Uterus (tissue), 4 donors: ENCODE measurements around the gene OTOGL. TPM values are rescaled to one million over a fixed set of nuclear protein-coding genes. Genes with fewer than 3 reads are reported as not detected.

ENCODE experiments used
- DNase-seq, 2 donors: peaks; one replicate each; pipeline ENCODE4 v3.0.0-alpha.2; 2019 to 2020
- H3K27ac ChIP-seq, 2 donors: fragments of 200-600 bp; sonication (generic); 1 replicate in 1 of 2; 2 replicates in 1 of 2; pipeline ENCODE4 v1.5.1; 2016 to 2018
- H3K27me3 ChIP-seq, 2 donors: fragments of 200-600 bp; sonication (generic); one replicate each; pipeline ENCODE4 v1.5.1; 2018 to 2019; ENCODE audit warnings: control low read depth in 1 of 2
- H3K36me3 ChIP-seq, 2 donors: fragments of 200-600 bp; sonication (generic); one replicate each; pipeline ENCODE4 v1.5.1; 2019; ENCODE audit warnings: control low read depth in 1 of 2
- H3K4me1 ChIP-seq, 2 donors: fragments of 200-600 bp; sonication (generic); one replicate each; pipeline ENCODE4 v1.5.1; 2018 to 2019; ENCODE audit warnings: control low read depth in 1 of 2
- H3K4me3 ChIP-seq, 2 donors: fragments of 200-600 bp; sonication (generic); 1 replicate in 1 of 2; 2 replicates in 1 of 2; pipeline ENCODE4 v1.5.1; 2018 to 2019; ENCODE audit warnings: mild to moderate bottlenecking in 1 of 2
- H3K9me3 ChIP-seq, 2 donors: fragments of 200-600 bp; sonication (generic); one replicate each; pipeline ENCODE4 v1.5.1; 2019; ENCODE audit warnings: control low read depth in 1 of 2
- POLR2A ChIP-seq, 2 donors: fragments of 450-650 bp; IDR thresholded peaks; one replicate each; pipeline ENCODE4 v1.6.1; 2016; ENCODE audit warnings: antibody characterized with exemption in 2 of 2, mild to moderate bottlenecking in 1 of 2, moderate library complexity in 1 of 2
- intact Hi-C: fragments of 100-400 bp; cut with DNase I; formaldehyde crosslinking; loops from one replicate; pipeline ENCODE4 v1.15.1; 2023; ENCODE audit warnings: low total_unique reads
- total RNA-seq, 4 donors: library from RNA; depleted of rRNA in 3 of 4; stranded (reverse); fragments of >200 nt in 3 of 4; gene quantifications; one replicate each; pipeline versions ENCODE4 v1.1.0 to v1.2.4, GENCODE V29; 2014 to 2023
- TF ChIP-seq, protein P1 (sequence below), 4 experiments: fragments of 200-600 bp in 2 of 4; fragments of 450-650 bp in 2 of 4; sonication (generic) in 2 of 4; IDR thresholded peaks; one replicate each; pipeline ENCODE4 v1.5.1; 2016 to 2019; ENCODE audit warnings: antibody characterized with exemption in 4 of 4, mild to moderate bottlenecking in 2 of 4, moderate library complexity in 1 of 4
- donor health status: DM: yes; HTN: yes; CAD: no.

The OTOGL gene
- total RNA-seq, 4 donors from 2014 or later: 0.26 to 1.8 (median 1.2) TPM

DNA sequence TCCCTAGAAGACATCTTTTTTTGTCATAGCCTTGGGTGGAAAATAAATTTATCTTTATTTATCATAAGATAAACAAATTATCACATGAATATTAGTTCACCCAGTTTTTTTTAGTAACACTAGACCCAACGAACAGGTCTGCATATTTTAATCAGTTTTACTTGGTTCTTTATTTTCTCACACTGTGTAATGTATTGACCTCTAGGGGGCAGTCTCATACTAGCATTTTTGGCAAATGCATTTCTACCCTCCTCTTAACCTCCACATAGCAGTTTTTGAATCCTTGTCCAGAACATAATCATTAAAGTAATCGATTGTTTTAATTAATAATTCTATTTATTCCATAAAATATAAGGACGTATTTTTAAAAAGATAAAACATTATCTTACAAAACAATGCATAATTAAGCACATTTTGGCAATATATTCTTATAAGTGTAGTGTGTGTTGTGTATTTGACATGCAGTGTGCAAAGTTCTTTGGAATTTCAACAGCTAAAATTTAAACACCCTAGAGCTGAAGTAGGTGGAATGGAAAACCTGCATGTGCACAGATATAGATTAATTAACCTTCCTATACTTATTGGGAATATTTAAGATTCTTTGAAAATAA is 313.1 kb downstream of the OTOGL start:
- no peak overlapping the region for H3K4me3 ChIP-seq
- intact Hi-C loops: no loop called here
- no peaks in the 10 kb centered on the region for H3K4me1 ChIP-seq
- H3K36me3 ChIP-seq: no peaks in the 10 kb centered on the region
- H3K27ac ChIP-seq: no peak overlapping the region
- no peaks in the 10 kb centered on the region for H3K9me3 ChIP-seq
- no peak for DNase-seq
- TF ChIP-seq POLR2A (IDR thresholded peaks at IDR 0.05): no peak
- TF ChIP-seq, protein P1, sequence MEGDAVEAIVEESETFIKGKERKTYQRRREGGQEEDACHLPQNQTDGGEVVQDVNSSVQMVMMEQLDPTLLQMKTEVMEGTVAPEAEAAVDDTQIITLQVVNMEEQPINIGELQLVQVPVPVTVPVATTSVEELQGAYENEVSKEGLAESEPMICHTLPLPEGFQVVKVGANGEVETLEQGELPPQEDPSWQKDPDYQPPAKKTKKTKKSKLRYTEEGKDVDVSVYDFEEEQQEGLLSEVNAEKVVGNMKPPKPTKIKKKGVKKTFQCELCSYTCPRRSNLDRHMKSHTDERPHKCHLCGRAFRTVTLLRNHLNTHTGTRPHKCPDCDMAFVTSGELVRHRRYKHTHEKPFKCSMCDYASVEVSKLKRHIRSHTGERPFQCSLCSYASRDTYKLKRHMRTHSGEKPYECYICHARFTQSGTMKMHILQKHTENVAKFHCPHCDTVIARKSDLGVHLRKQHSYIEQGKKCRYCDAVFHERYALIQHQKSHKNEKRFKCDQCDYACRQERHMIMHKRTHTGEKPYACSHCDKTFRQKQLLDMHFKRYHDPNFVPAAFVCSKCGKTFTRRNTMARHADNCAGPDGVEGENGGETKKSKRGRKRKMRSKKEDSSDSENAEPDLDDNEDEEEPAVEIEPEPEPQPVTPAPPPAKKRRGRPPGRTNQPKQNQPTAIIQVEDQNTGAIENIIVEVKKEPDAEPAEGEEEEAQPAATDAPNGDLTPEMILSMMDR (IDR thresholded peaks at IDR 0.05): peak; percentile 51 to 71 (median 55)
- no peaks in the 10 kb centered on the region for H3K27me3 ChIP-seq

DNA sequence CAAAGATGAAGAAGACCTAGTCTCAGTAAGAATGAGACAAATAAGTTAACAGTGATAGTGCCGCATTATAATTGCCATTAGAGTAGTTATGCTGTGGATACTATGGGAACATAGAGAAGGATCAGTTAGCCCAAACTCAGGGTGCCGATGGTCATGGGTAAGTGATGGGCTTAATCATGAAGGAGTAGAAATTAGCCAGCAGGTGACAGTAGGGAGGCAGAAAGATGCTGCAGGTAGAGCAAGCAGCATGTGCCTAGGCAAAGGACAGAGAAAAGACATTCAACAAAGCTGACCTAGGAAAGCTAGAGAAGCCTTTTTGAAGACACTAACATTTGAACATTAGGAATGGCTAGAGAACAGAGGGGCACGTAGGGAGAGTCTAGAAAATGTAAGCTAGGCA is 314.1 kb downstream of the OTOGL start:
- no peaks in the 10 kb centered on the region for H3K27me3 ChIP-seq
- no peak overlapping the region for H3K27ac ChIP-seq
- no peaks in the 10 kb centered on the region for H3K9me3 ChIP-seq
- no peaks in the 10 kb centered on the region for H3K36me3 ChIP-seq
- H3K4me3 ChIP-seq: no peak overlapping the region
- intact Hi-C loops: no loop called here
- H3K4me1 ChIP-seq: no peaks in the 10 kb centered on the region
- no peak for DNase-seq
- no peak for TF ChIP-seq POLR2A (IDR thresholded peaks at IDR 0.05)
- TF ChIP-seq, protein P1 (IDR thresholded peaks at IDR 0.05): no peak

DNA sequence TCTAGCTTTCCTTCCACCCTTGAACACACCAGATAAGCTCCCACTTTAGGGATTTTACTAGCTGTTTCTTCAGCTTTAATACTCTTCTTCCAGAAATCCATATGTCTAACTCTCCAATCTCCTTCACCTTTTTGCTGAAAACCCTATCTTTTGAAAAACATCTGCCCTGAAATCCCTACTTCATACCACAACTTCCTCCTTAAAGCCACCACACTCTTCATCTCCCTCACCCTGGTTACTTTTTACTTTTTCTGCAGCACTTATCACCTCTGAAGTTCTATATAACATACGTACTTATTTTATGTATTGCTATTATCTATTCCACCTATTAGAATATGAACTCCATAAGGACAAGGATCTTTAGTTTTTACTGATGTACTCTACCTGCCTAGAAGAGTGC is 316.1 kb downstream of the OTOGL start:
- TF ChIP-seq POLR2A (IDR thresholded peaks at IDR 0.05): no peak
- TF ChIP-seq, protein P1 (IDR thresholded peaks at IDR 0.05): no peak
- intact Hi-C loops: no loop called here

DNA sequence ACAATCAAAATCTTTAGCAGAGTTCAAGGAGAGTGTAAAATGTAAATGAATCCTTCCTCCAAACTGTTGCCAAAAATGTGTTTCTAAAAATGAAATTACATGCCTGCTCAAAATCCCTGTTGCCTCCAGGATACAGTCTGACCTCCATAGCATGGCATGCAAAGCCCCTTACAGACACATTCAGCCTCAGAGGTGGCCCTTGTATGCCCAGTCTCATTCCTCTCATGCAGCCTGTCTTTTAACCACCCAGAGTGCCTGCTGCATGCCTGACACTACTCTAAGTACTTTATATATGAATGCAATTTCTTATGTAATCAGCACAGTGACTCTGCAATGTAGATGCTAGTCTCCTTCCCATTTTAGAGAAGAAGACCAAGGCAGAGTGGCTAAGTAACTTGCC is 320.3 kb downstream of the OTOGL start:
- no peak for DNase-seq
- Histone ChIP-seq H3K27ac (no peak overlapping the region), H3K9me3 (no peaks in the 10 kb centered on the region), H3K4me1 (peaks cover 0 to 3% of the 10 kb centered on the region in 2 donors), H3K36me3 (no peaks in the 10 kb centered on the region), H3K27me3 (no peaks in the 10 kb centered on the region), H3K4me3 (no peak overlapping the region)
- intact Hi-C loops: no loop called here
- TF ChIP-seq POLR2A (IDR thresholded peaks at IDR 0.05): no peak
- TF ChIP-seq, protein P1 (IDR thresholded peaks at IDR 0.05): no peak

More for the DNA sequence above, 316.1 kb downstream of the OTOGL start:
- Histone ChIP-seq H3K9me3 (no peaks in the 10 kb centered on the region), H3K4me1 (peaks cover 0 to 3% of the 10 kb centered on the region in 2 donors), H3K36me3 (no peaks in the 10 kb centered on the region), H3K27ac (no peak overlapping the region), H3K27me3 (no peaks in the 10 kb centered on the region), H3K4me3 (no peak overlapping the region)
- no peak for DNase-seq

DNA sequence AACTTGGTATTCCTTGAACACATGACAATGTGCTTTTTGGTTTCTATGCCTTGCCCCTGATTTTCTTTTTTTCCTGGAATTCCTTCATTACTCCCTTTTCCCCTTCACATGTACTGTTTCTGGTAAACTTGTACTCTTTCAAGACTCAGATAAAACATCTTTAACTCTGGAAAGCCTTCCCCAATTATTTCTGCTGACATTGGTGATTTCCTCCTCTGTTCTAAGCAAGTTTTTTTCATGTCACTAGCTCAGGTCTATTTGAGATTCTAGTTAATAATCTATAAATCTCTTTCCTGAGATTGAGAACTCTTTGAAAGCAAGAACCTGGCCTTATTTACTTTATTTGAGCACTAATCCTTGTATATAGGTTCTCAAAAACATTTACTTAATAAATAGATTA is 320.7 kb downstream of the OTOGL start:
- Histone ChIP-seq H3K4me3 (no peak overlapping the region), H3K27ac (no peak overlapping the region), H3K36me3 (no peaks in the 10 kb centered on the region), H3K9me3 (no peaks in the 10 kb centered on the region), H3K27me3 (no peaks in the 10 kb centered on the region), H3K4me1 (peaks cover 0 to 3% of the 10 kb centered on the region in 2 donors)
- no peak for DNase-seq
- intact Hi-C loops: no loop called here
- TF ChIP-seq, protein P1 (IDR thresholded peaks at IDR 0.05): no peak
- TF ChIP-seq POLR2A (IDR thresholded peaks at IDR 0.05): no peak
